ENCODE results near the gene TPST2. TPM values are rescaled to one million over a fixed set of nuclear protein-coding genes. Genes with fewer than 3 reads are reported as not detected.

TPST2 gene
- polyA plus RNA-seq, 3 donors: 62.8 to 83.8 (median 69.5) TPM

- Histone ChIP-seq H3K36me3 (replicated peaks in 1 of 2; ENCODE audit: control insufficient read depth in 1 of 2, insufficient read depth in 2 of 2, low read length in 2 of 2) (peaks cover 37 to 48% of the 10 kb centered on the region in 2 donors), H3K27me3 (ENCODE audit: control insufficient read depth in 2 of 2, insufficient read depth in 2 of 2, low read length in 2 of 2) (no peaks in the 10 kb centered on the region), H3K4me2 (replicated peaks; ENCODE audit: extremely low read depth, low read length, poor library complexity, severe bottlenecking) (no peak overlapping the region), H4K20me1 (ENCODE audit: insufficient read depth, low read length) (no peaks in the 10 kb centered on the region), H3K27ac (ENCODE audit: low read depth in 1 of 2, low read length in 2 of 2) (no peak overlapping the region), H3K9ac (ENCODE audit: insufficient read depth, low read length, poor library complexity, severe bottlenecking) (no peak overlapping the region), H3K4me1 (ENCODE audit: control insufficient read depth in 1 of 2, insufficient read depth in 2 of 2, low read length in 2 of 2) (peaks cover 27 to 32% of the 10 kb centered on the region in 2 donors), H2AFZ (ENCODE audit: insufficient read depth, low read depth, low read length, poor library complexity, severe bottlenecking) (no peak overlapping the region), H3K9me3 (replicated peaks in 1 of 2; ENCODE audit: control insufficient read depth in 1 of 2, insufficient read depth in 1 of 2, low read length in 2 of 2) (no peaks in the 10 kb centered on the region), H3K4me3 (replicated peaks in 1 of 3; ENCODE audit: low read depth in 2 of 3, low read length in 3 of 3) (no peak overlapping the region), H3K79me2 (ENCODE audit: insufficient read depth, low read length) (peaks cover 39% of the 10 kb centered on the region)
- Mint-ChIP-seq H3K9me3 (no peaks in the 10 kb centered on the region), H3K36me3 (peaks cover 37 to 46% of the 10 kb centered on the region in 2 donors), H3K4me3 (no peak overlapping the region), H3K27ac (no peak overlapping the region), H3K27me3 (ENCODE audit: low read depth in 3 of 3) (no peaks in the 10 kb centered on the region), H3K4me1 (peaks cover 34% of the 10 kb centered on the region)
- intact Hi-C loops (cut with micrococcal nuclease): no loop called here
- TF ChIP-seq CTCF (IDR thresholded peaks at IDR 0.05): no peak
- DNase-seq: no peak
- WGBS (ENCODE audit: insufficient coverage): no CpG with 5 or more reads among the region's 5 CpGs
Measured at GRCh38 chr22:26486394-26486793, 103.5 kb downstream of the TPST2 start.

DNA sequence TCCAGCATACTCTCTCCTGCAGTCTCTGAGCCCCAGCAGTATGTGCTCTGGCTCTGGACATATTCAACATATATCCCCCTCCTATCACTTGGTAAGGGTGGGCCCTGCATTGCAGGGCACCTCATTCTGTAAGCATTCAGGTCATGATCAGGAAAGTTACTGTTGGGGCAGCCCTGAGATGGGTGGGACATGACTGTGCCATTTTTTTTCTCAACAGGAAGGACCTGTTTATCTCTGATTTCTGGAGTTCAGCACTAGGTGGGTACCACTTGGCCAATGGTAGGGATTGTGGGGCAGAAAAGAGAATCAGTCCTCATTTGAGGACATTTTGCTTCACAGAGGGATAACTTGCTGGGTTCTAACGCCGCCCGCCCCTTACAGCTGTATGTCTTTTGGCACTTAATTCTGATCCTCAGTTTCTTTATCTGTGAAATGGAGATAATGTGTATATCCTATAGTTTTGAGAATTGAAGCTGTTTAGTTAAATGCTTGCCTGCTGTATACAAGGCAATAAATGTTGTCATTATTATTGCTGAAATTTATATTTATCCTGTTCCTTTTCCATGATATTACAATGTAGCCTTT is 104.0 kb downstream of the TPST2 start:
- Histone ChIP-seq H3K27ac (ENCODE audit: low read depth in 1 of 2, low read length in 2 of 2) (no peak overlapping the region), H2AFZ (ENCODE audit: insufficient read depth, low read depth, low read length, poor library complexity, severe bottlenecking) (no peak overlapping the region), H3K79me2 (ENCODE audit: insufficient read depth, low read length) (peaks cover 39% of the 10 kb centered on the region), H3K4me1 (ENCODE audit: control insufficient read depth in 1 of 2, insufficient read depth in 2 of 2, low read length in 2 of 2) (peaks cover 32 to 37% of the 10 kb centered on the region in 2 donors), H3K27me3 (ENCODE audit: control insufficient read depth in 2 of 2, insufficient read depth in 2 of 2, low read length in 2 of 2) (no peaks in the 10 kb centered on the region), H3K36me3 (replicated peaks in 1 of 2; ENCODE audit: control insufficient read depth in 1 of 2, insufficient read depth in 2 of 2, low read length in 2 of 2) (peaks cover 32 to 43% of the 10 kb centered on the region in 2 donors), H3K9ac (ENCODE audit: insufficient read depth, low read length, poor library complexity, severe bottlenecking) (no peak overlapping the region), H3K9me3 (replicated peaks in 1 of 2; ENCODE audit: control insufficient read depth in 1 of 2, insufficient read depth in 1 of 2, low read length in 2 of 2) (no peaks in the 10 kb centered on the region), H4K20me1 (ENCODE audit: insufficient read depth, low read length) (no peaks in the 10 kb centered on the region), H3K4me2 (replicated peaks; ENCODE audit: extremely low read depth, low read length, poor library complexity, severe bottlenecking) (no peak overlapping the region), H3K4me3 (replicated peaks in 1 of 3; ENCODE audit: low read depth in 2 of 3, low read length in 3 of 3) (no peak overlapping the region)
- Mint-ChIP-seq H3K4me3 (no peak overlapping the region), H3K27ac (peak overlapping the region in 2 of 7 donors; percentile 17 to 59), H3K4me1 (peaks cover 39% of the 10 kb centered on the region), H3K9me3 (no peaks in the 10 kb centered on the region), H3K27me3 (ENCODE audit: low read depth in 3 of 3) (no peaks in the 10 kb centered on the region), H3K36me3 (peaks cover 32 to 41% of the 10 kb centered on the region in 2 donors)
- no peak for TF ChIP-seq CTCF (IDR thresholded peaks at IDR 0.05)
- no peak for DNase-seq
- WGBS (ENCODE audit: insufficient coverage): no CpG with 5 or more reads among the region's 3 CpGs
- intact Hi-C loops (cut with micrococcal nuclease): no loop called here

All from CD14-positive monocyte (primary cell).